Measurements from ENCODE around the gene MYL5. TPM values are rescaled to one million over a fixed set of nuclear protein-coding genes. Genes with fewer than 3 reads are reported as not detected.

MYL5 gene
- total and polyA plus RNA-seq, 3 experiments from 2014 or later = 5.2 to 19.5 (median 17.1) TPM

DNA sequence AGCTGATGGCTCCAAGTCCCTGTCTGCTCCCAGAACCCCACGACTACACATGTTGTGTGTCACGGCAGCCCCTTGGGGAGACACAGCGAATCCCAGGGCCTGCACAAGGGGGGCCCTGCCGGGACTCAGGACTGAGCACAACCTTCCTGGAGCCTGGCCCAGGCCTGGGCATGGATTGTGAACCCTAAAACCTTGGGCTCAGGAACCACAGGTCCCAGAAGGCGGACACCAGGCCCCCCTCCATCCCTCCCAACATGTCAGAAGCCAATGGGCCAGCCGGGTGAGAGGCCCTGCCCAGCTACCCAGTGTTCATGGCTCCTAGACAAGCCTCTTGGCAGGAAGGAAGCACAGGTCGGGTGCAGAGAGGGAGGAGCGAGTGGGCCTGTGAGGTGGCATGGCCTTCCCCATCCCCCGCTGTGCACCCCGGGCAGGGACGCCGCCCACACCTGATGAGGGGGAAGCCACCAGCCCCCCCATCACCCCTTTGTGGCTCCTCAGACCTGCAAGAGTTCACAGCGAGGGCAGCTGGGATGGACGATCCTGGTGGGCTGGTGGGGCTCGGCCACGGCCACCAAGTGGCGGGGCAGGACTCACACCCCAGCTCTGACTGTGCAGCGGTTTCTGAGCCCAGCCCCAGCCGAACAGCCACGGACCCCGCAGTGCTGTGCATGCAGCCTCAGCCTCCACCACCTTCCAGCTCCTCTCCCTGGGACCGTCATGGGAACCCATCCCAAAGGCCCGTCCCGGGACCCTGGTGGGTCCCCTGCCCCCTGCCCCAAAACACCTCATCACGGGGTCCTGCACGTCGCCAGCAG lies 45.3 kb upstream of the MYL5 start:
- no peaks in the 10 kb centered on the region for H3K4me1 Mint-ChIP-seq
- H3K27ac ChIP-seq (ENCODE audit: low read depth, low read length) = no peak overlapping the region
- H3K36me3 Mint-ChIP-seq = no peaks in the 10 kb centered on the region
- H3K9me3 ChIP-seq (ENCODE audit: low read length) = no peaks in the 10 kb centered on the region
- H3K27me3 Mint-ChIP-seq = peaks cover 0 to 5% of the 10 kb centered on the region in 2 donors
- ChIA-PET POLR2A (no interaction called here), CTCF (no interaction called here)
- no peak overlapping the region for H3K27ac Mint-ChIP-seq
- H3K4me3 Mint-ChIP-seq = no peak overlapping the region
- peak in 1 of 5 donors; percentile 35 for DNase-seq
- H3K36me3 ChIP-seq (ENCODE audit: insufficient read depth, low read length) = no peaks in the 10 kb centered on the region
- H3K27me3 ChIP-seq (ENCODE audit: insufficient read depth, low read length, poor library complexity, severe bottlenecking) = no peaks in the 10 kb centered on the region
- no peaks in the 10 kb centered on the region for H3K9me3 Mint-ChIP-seq
- no peaks in the 10 kb centered on the region for H3K4me1 ChIP-seq (ENCODE audit: insufficient read depth, low read length)
- no peak overlapping the region for H3K4me3 ChIP-seq (ENCODE audit: low read length)

DNA sequence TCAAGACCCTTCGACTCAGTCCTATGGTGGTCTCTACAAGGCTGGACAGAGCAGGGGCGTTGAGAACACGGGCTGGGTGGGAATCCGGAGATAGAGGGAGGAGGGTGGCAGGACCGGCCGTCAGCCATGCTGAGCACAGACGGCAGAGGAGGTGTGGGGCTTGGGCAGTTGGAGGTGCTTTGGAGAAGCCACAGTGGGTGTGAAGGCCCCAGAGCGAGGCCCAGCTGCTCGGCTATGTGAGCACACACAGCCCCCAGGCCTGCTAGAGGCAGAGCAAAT lies 44.8 kb upstream of the MYL5 start:
- Mint-ChIP-seq H3K36me3 (no peaks in the 10 kb centered on the region), H3K4me3 (no peak overlapping the region), H3K9me3 (no peaks in the 10 kb centered on the region), H3K27ac (no peak overlapping the region), H3K4me1 (no peaks in the 10 kb centered on the region), H3K27me3 (peaks cover 0 to under 1% of the 10 kb centered on the region in 2 donors)
- Histone ChIP-seq H3K27ac (ENCODE audit: low read depth, low read length) (no peak overlapping the region), H3K36me3 (ENCODE audit: insufficient read depth, low read length) (no peaks in the 10 kb centered on the region), H3K9me3 (ENCODE audit: low read length) (no peaks in the 10 kb centered on the region), H3K27me3 (ENCODE audit: insufficient read depth, low read length, poor library complexity, severe bottlenecking) (no peaks in the 10 kb centered on the region), H3K4me1 (ENCODE audit: insufficient read depth, low read length) (no peaks in the 10 kb centered on the region), H3K4me3 (ENCODE audit: low read length) (no peak overlapping the region)
- CTCF ChIA-PET = no interaction called here
- DNase-seq = peak in 1 of 5 donors; percentile 30
- POLR2A ChIA-PET = no interaction called here

DNA sequence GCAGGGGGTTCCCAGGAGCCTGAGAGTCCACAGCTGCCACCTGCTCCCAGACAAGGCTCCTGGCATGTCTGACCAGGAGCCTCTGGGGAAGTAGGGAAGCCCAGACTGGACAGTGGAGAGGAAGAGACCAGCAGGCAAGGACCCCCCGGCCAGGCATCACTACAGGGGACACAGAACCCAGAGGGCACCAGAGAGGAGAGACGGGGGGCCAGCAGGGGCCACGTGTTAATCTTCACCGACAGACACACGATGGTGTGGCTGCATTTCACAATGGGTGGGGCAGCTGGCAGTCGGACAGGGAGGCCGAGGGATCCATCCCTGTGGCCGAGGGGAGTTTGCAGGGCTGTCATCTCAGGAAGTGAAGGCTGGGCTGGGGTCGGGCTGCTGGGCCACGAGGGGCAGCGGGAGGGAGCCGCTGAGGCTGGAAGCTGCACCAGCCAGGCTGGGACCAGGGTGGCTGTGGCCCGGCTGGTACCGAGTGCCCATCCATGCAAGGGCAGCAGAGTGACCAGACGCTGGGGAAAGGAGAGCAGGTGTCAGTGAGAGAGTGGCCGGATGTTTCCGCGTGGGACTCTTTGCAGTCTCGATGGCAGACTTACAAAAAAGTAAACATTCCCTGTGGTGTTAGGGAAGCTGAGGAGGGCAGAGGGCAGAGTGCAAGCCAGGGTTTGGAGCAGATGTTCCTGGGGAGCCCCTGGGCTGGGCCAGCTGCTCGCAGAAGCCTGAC lies 44.3 kb upstream of the MYL5 start:
- Mint-ChIP-seq H3K27me3 (no peaks in the 10 kb centered on the region), H3K36me3 (no peaks in the 10 kb centered on the region), H3K4me3 (no peak overlapping the region), H3K27ac (no peak overlapping the region), H3K9me3 (no peaks in the 10 kb centered on the region), H3K4me1 (no peaks in the 10 kb centered on the region)
- POLR2A ChIA-PET = interaction anchor here (0.5 kb wide), 1 partner anchor 152 kb away, joined by 3 read pairs; no protein-coding TSS in a partner anchor
- H3K4me1 ChIP-seq (ENCODE audit: insufficient read depth, low read length) = no peaks in the 10 kb centered on the region
- CTCF ChIA-PET = no interaction called here
- H3K27ac ChIP-seq (ENCODE audit: low read depth, low read length) = no peak overlapping the region
- H3K4me3 ChIP-seq (ENCODE audit: low read length) = no peak overlapping the region
- no peaks in the 10 kb centered on the region for H3K27me3 ChIP-seq (ENCODE audit: insufficient read depth, low read length, poor library complexity, severe bottlenecking)
- no peaks in the 10 kb centered on the region for H3K36me3 ChIP-seq (ENCODE audit: insufficient read depth, low read length)
- DNase-seq = peak in 1 of 5 donors; percentile 39
- H3K9me3 ChIP-seq (ENCODE audit: low read length) = no peaks in the 10 kb centered on the region

DNA sequence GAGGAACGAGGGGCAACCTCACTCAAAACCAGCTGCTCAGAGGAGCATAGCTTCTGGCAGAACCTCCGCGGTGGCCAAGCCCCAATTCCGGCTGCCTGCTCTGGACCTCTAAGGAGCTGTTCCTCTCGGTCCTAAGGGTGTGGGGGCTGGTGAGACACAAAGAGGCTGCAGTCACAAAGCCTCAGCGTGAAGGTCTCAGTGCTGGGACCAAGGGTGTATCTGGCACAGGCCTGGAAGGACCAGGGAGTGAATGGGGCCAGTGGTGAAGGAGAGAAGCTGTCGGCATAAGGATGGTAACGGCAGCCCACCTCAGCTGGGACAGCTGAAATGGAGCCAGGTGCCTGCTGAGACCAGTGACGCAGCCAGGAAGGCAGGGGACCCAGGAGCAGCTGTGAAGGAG lies 43.7 kb upstream of the MYL5 start:
- H3K9me3 Mint-ChIP-seq = no peaks in the 10 kb centered on the region
- H3K4me3 Mint-ChIP-seq = no peak overlapping the region
- Histone ChIP-seq H3K9me3 (ENCODE audit: low read length) (no peaks in the 10 kb centered on the region), H3K27me3 (ENCODE audit: insufficient read depth, low read length, poor library complexity, severe bottlenecking) (no peaks in the 10 kb centered on the region), H3K4me1 (ENCODE audit: insufficient read depth, low read length) (no peaks in the 10 kb centered on the region), H3K36me3 (ENCODE audit: insufficient read depth, low read length) (no peaks in the 10 kb centered on the region), H3K27ac (ENCODE audit: low read depth, low read length) (no peak overlapping the region), H3K4me3 (ENCODE audit: low read length) (no peak overlapping the region)
- no peak overlapping the region for H3K27ac Mint-ChIP-seq
- no peaks in the 10 kb centered on the region for H3K36me3 Mint-ChIP-seq
- no peaks in the 10 kb centered on the region for H3K4me1 Mint-ChIP-seq
- H3K27me3 Mint-ChIP-seq = no peaks in the 10 kb centered on the region
- ChIA-PET POLR2A (interaction anchor here (0.5 kb wide), 1 partner anchor 153 kb away, joined by 3 read pairs; no protein-coding TSS in a partner anchor), CTCF (no interaction called here)
- peak in 1 of 5 donors; percentile 17 for DNase-seq

DNA sequence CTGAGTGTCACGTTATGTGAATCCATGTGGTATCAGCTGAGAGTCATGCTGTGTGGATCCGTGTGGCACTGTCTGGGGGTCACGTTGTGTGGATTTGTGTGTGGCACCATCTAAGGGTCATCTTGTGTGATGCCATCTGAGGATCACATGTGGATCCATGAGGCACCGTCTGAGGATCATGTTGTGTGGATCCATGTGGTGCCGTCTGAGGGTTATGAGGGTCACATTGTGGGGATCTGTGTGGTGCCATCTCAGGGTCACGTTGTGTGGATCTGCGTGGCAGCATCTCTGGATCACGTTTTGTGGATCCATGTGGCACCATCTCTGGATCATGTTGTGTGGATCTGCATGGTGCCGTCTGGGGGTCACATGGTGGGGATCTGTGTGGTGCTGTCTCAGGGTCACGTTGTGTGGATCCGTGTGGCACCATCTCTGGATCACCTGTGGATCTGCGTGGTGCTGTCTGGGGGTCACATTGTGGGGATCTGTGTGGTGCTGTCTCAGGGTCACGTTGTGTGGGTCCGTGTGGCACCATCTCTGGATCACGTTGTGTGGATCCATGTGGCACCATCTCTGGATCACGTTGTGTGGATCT lies 42.0 kb upstream of the MYL5 start:
- Mint-ChIP-seq H3K4me3 (no peak overlapping the region), H3K4me1 (no peaks in the 10 kb centered on the region), H3K27ac (no peak overlapping the region), H3K27me3 (peaks cover 0 to 1% of the 10 kb centered on the region in 2 donors), H3K9me3 (no peaks in the 10 kb centered on the region), H3K36me3 (no peaks in the 10 kb centered on the region)
- Histone ChIP-seq H3K27ac (ENCODE audit: low read depth, low read length) (no peak overlapping the region), H3K9me3 (ENCODE audit: low read length) (no peaks in the 10 kb centered on the region), H3K36me3 (ENCODE audit: insufficient read depth, low read length) (no peaks in the 10 kb centered on the region), H3K4me3 (ENCODE audit: low read length) (no peak overlapping the region), H3K4me1 (ENCODE audit: insufficient read depth, low read length) (no peaks in the 10 kb centered on the region), H3K27me3 (ENCODE audit: insufficient read depth, low read length, poor library complexity, severe bottlenecking) (no peaks in the 10 kb centered on the region)
- ChIA-PET CTCF (no interaction called here), POLR2A (no interaction called here)
- peak in 1 of 5 donors; percentile 24 for DNase-seq

DNA sequence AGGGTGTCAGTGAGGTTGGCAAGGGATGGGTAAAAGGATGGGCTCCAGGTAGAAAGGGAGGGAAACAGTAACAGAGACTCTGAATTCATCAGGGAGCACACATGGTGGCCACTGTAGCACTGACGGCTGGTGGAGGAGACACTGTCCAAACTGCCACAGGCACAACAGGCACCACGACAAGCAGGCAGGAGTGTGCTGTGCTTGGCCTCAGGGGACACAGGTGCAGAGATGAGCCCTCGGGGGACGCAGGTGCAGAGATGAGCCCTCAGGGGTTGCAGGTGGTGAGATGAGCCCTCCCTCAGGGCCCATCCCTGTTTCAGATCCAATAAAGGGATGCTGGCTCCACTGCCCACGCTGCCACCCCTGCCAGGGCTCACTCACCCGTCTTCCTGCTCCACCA lies 41.4 kb upstream of the MYL5 start:
- no peaks in the 10 kb centered on the region for H3K36me3 ChIP-seq (ENCODE audit: insufficient read depth, low read length)
- no peak overlapping the region for H3K27ac ChIP-seq (ENCODE audit: low read depth, low read length)
- peak in 1 of 5 donors; percentile 17 for DNase-seq
- H3K9me3 ChIP-seq (ENCODE audit: low read length) = no peaks in the 10 kb centered on the region
- H3K36me3 Mint-ChIP-seq = no peaks in the 10 kb centered on the region
- CTCF ChIA-PET = no interaction called here
- H3K27me3 ChIP-seq (ENCODE audit: insufficient read depth, low read length, poor library complexity, severe bottlenecking) = no peaks in the 10 kb centered on the region
- peaks cover 1 to 4% of the 10 kb centered on the region in 2 donors for H3K27me3 Mint-ChIP-seq
- no peaks in the 10 kb centered on the region for H3K4me1 ChIP-seq (ENCODE audit: insufficient read depth, low read length)
- no peaks in the 10 kb centered on the region for H3K9me3 Mint-ChIP-seq
- no peak overlapping the region for H3K4me3 Mint-ChIP-seq
- no peaks in the 10 kb centered on the region for H3K4me1 Mint-ChIP-seq
- POLR2A ChIA-PET = no interaction called here
- no peak overlapping the region for H3K4me3 ChIP-seq (ENCODE audit: low read length)
- no peak overlapping the region for H3K27ac Mint-ChIP-seq

DNA sequence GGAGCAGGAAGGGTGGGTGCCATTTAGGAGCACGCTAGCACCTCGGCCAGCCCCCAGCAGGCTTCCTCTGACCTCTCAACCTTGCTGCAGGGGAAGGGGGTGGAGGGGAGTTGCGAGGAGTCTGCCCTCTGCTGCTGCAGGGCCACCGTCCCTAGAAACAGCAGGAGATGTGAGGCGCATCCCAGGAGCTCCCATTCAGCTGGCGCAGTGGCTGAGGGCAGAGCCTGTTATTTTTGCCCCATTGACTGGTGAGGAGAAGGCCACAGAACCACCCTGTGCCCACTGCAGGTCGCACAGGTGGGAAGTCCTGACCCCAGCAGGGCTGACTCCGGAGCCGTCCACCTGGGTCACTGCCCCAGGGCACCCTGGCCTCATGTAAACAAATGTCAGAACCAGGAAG lies 40.9 kb upstream of the MYL5 start:
- Histone ChIP-seq H3K4me3 (ENCODE audit: low read length) (no peak overlapping the region), H3K27me3 (ENCODE audit: insufficient read depth, low read length, poor library complexity, severe bottlenecking) (no peaks in the 10 kb centered on the region), H3K36me3 (ENCODE audit: insufficient read depth, low read length) (no peaks in the 10 kb centered on the region), H3K9me3 (ENCODE audit: low read length) (no peaks in the 10 kb centered on the region), H3K4me1 (ENCODE audit: insufficient read depth, low read length) (no peaks in the 10 kb centered on the region), H3K27ac (ENCODE audit: low read depth, low read length) (no peak overlapping the region)
- H3K4me1 Mint-ChIP-seq = no peaks in the 10 kb centered on the region
- H3K36me3 Mint-ChIP-seq = no peaks in the 10 kb centered on the region
- peaks cover 1 to 6% of the 10 kb centered on the region in 2 donors for H3K27me3 Mint-ChIP-seq
- no peak for DNase-seq
- H3K4me3 Mint-ChIP-seq = no peak overlapping the region
- ChIA-PET CTCF (no interaction called here), POLR2A (no interaction called here)
- H3K9me3 Mint-ChIP-seq = no peaks in the 10 kb centered on the region
- H3K27ac Mint-ChIP-seq = no peak overlapping the region

DNA sequence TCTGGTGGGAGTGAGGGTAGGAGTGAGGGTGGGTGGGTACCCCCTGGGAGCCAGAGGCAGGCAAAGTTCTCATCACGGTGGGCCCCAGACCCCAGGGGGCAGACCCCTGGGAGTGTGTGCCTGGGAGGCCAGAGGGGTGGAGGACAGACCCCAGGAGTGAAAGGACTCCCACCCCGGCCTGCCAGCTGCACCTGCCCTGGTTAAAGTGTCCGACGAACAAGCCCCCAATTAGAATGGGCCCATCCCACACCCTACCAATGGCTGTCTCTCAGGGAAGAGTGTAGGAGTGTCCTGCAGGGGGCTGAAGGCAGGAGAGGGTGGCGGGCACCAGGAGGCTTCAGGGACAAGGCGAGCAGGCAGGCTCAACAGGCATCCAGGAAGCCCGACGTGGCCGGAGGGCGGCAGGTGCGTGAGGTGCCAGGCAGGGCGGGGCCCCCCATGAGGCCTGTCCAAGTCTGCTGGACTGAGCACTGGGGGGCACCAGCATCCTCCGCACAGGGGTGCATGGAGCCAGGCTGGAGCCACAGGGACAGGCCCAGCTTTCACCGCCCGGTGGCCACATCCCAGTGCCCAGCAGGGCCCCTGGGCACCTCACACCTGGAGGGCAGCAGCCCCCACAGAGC lies 40.3 kb upstream of the MYL5 start:
- no peaks in the 10 kb centered on the region for H3K36me3 Mint-ChIP-seq
- DNase-seq = peak in 1 of 5 donors; percentile 30
- Histone ChIP-seq H3K27me3 (ENCODE audit: insufficient read depth, low read length, poor library complexity, severe bottlenecking) (no peaks in the 10 kb centered on the region), H3K4me3 (ENCODE audit: low read length) (no peak overlapping the region), H3K9me3 (ENCODE audit: low read length) (no peaks in the 10 kb centered on the region), H3K27ac (ENCODE audit: low read depth, low read length) (no peak overlapping the region), H3K36me3 (ENCODE audit: insufficient read depth, low read length) (no peaks in the 10 kb centered on the region), H3K4me1 (ENCODE audit: insufficient read depth, low read length) (no peaks in the 10 kb centered on the region)
- no peak overlapping the region for H3K27ac Mint-ChIP-seq
- H3K27me3 Mint-ChIP-seq = peaks cover 1 to 6% of the 10 kb centered on the region in 2 donors
- POLR2A ChIA-PET = no interaction called here
- no peak overlapping the region for H3K4me3 Mint-ChIP-seq
- CTCF ChIA-PET = no interaction called here
- no peaks in the 10 kb centered on the region for H3K9me3 Mint-ChIP-seq
- no peaks in the 10 kb centered on the region for H3K4me1 Mint-ChIP-seq
